HEK293 (cell line): ENCODE results near the gene CDCA3.
A peak's percentile ranks its signal among the peaks of the same experiment; 100 is the strongest.

ENCODE experiments used
- CTCF ChIA-PET: fragments of 350-600 bp; formaldehyde crosslinking; extraction: SDS; loops from one replicate; lab custom pipeline; 2021; ENCODE audit warnings: antibody characterized with exemption; lab: Yijun Ruan, JAX
- POLR2A ChIA-PET: fragments of 300-600 bp; formaldehyde crosslinking; extraction: SDS; loops from one replicate; lab custom pipeline; 2020; ENCODE audit warnings: antibody characterized with exemption, inconsistent platforms; lab: Yijun Ruan, JAX
- H3K27ac ChIP-seq: fragments of 200-500 bp; sonication (Bioruptor generic); 2 replicates; pipeline ENCODE4 v1.5.1; 2014; ENCODE audit warnings: low read depth, low read length, control low read depth, inconsistent platforms; ENCODE audit errors: extremely low read depth
- H3K36me3 ChIP-seq, 2 experiments: fragments of 200-500 bp in 1 of 2; sonication (Bioruptor generic) in 1 of 2; 1 replicate in 1 of 2; 2 replicates in 1 of 2; pipeline ENCODE4 v1.5.1; 2014 to 2017; ENCODE audit warnings: inconsistent platforms in 2 of 2, low read length in 2 of 2; ENCODE audit not compliant: control insufficient read depth in 2 of 2, insufficient read depth in 1 of 2
- H3K4me1 ChIP-seq: fragments of 200-500 bp; sonication (Bioruptor generic); 2 replicates; pipeline ENCODE4 v1.5.1; 2014; ENCODE audit warnings: mild to moderate bottlenecking, low read length, inconsistent platforms; ENCODE audit not compliant: control insufficient read depth, insufficient read depth
- H3K4me3 ChIP-seq: 2 replicates; pipeline ENCODE4 v1.5.1; 2011; ENCODE audit warnings: low read depth, mild to moderate bottlenecking, control low read depth, low read length, moderate library complexity
- H3K9me3 ChIP-seq: fragments of 200-500 bp; sonication (Bioruptor generic); 2 replicates; pipeline ENCODE4 v1.5.1; 2014; ENCODE audit warnings: low read depth, low read length, inconsistent platforms; ENCODE audit not compliant: control insufficient read depth, insufficient read depth
- GFI1B ChIP-seq: fragments of 450-650 bp; formaldehyde crosslinking; IDR thresholded peaks from 2 replicates; pipeline ENCODE4 v1.5.1; 2016; ENCODE audit warnings: missing biosample characterization, missing genetic modification characterization
- GLIS1 ChIP-seq: fragments of 450-650 bp; formaldehyde crosslinking; IDR thresholded peaks from 2 replicates; pipeline ENCODE4 v1.5.1; 2016; ENCODE audit warnings: missing biosample characterization, missing genetic modification characterization
- GLIS2 ChIP-seq: fragments of 450-650 bp; formaldehyde crosslinking; IDR thresholded peaks from 2 replicates; pipeline ENCODE4 v1.5.1; 2016; ENCODE audit warnings: missing biosample characterization, missing genetic modification characterization
- MYNN ChIP-seq: fragments of 450-650 bp; formaldehyde crosslinking; IDR thresholded peaks from 2 replicates; pipeline ENCODE4 v1.5.1; 2016; ENCODE audit warnings: missing biosample characterization, missing genetic modification characterization, borderline replicate concordance
- PATZ1 ChIP-seq: fragments of 450-650 bp; formaldehyde crosslinking; IDR thresholded peaks from 2 replicates; pipeline ENCODE4 v1.5.1; 2016; ENCODE audit warnings: missing biosample characterization, missing genetic modification characterization
- PRDM1 ChIP-seq: fragments of 450-650 bp; formaldehyde crosslinking; IDR thresholded peaks from 2 replicates; pipeline ENCODE4; 2016; ENCODE audit warnings: missing biosample characterization, missing genetic modification characterization
- PRDM4 ChIP-seq: fragments of 450-650 bp; formaldehyde crosslinking; IDR thresholded peaks from 2 replicates; pipeline ENCODE4 v1.5.1; 2017; ENCODE audit warnings: missing biosample characterization, missing genetic modification characterization
- YY2 ChIP-seq: fragments of 450-650 bp; formaldehyde crosslinking; IDR thresholded peaks from 2 replicates; pipeline ENCODE4 v1.5.1; 2016; ENCODE audit warnings: missing biosample characterization, missing genetic modification characterization
- ZBTB1 ChIP-seq: fragments of 450-650 bp; formaldehyde crosslinking; IDR thresholded peaks from 2 replicates; pipeline ENCODE4 v1.5.1; 2016; ENCODE audit warnings: missing biosample characterization, missing genetic modification characterization
- ZBTB6 ChIP-seq: fragments of 450-650 bp; formaldehyde crosslinking; IDR thresholded peaks from 2 replicates; pipeline ENCODE4 v1.5.1; 2017; ENCODE audit warnings: missing biosample characterization, missing genetic modification characterization
- ZFP69B ChIP-seq: fragments of 450-650 bp; formaldehyde crosslinking; IDR thresholded peaks from 2 replicates; pipeline ENCODE4 v1.5.1; 2016; ENCODE audit warnings: missing biosample characterization, missing genetic modification characterization
- ZNF112 ChIP-seq: fragments of 450-650 bp; formaldehyde crosslinking; IDR thresholded peaks from 2 replicates; pipeline ENCODE4 v1.5.0; 2017; ENCODE audit warnings: missing biosample characterization, missing genetic modification characterization
- ZNF133 ChIP-seq: fragments of 450-650 bp; formaldehyde crosslinking; IDR thresholded peaks from 2 replicates; pipeline ENCODE4 v1.5.1; 2016; ENCODE audit warnings: missing biosample characterization, missing genetic modification characterization
- ZNF16 ChIP-seq: fragments of 450-650 bp; formaldehyde crosslinking; IDR thresholded peaks from 2 replicates; pipeline ENCODE4 v1.5.1; 2016; ENCODE audit warnings: low read depth, missing biosample characterization, missing genetic modification characterization
- ZNF24 ChIP-seq: fragments of 450-650 bp; formaldehyde crosslinking; IDR thresholded peaks from 2 replicates; pipeline ENCODE4 v1.5.1; 2016; ENCODE audit warnings: missing biosample characterization, missing genetic modification characterization
- ZNF394 ChIP-seq: fragments of 450-650 bp; formaldehyde crosslinking; IDR thresholded peaks from 2 replicates; pipeline ENCODE4 v1.5.1; 2016; ENCODE audit warnings: missing biosample characterization, missing genetic modification characterization, mild to moderate bottlenecking, moderate library complexity, borderline replicate concordance
- ZNF561 ChIP-seq: fragments of 450-650 bp; IDR thresholded peaks from 2 replicates; pipeline ENCODE4 v1.5.1; 2018; ENCODE audit warnings: missing biosample characterization, missing genetic modification characterization, borderline replicate concordance
- ZNF670 ChIP-seq: fragments of 450-650 bp; formaldehyde crosslinking; IDR thresholded peaks from 2 replicates; pipeline ENCODE4 v1.5.1; 2016; ENCODE audit warnings: missing biosample characterization, missing genetic modification characterization, low read depth
- ZNF692 ChIP-seq: fragments of 450-650 bp; formaldehyde crosslinking; IDR thresholded peaks from 2 replicates; pipeline ENCODE4 v1.5.1; 2016; ENCODE audit warnings: missing biosample characterization, missing genetic modification characterization
- ZSCAN23 ChIP-seq: fragments of 450-650 bp; formaldehyde crosslinking; IDR thresholded peaks from 2 replicates; pipeline ENCODE4 v1.5.1; 2016; ENCODE audit warnings: missing biosample characterization, missing genetic modification characterization
- ZSCAN30 ChIP-seq: fragments of 450-650 bp; IDR thresholded peaks from 2 replicates; pipeline ENCODE4 v1.5.1; 2018; ENCODE audit warnings: missing biosample characterization, mild to moderate bottlenecking, missing genetic modification characterization, moderate library complexity

Gene CDCA3

GRCh38 chr12:6840330-6840729 is 10.8 kb downstream of the CDCA3 start:
- Histone ChIP-seq H3K9me3 (no peaks in the 10 kb centered on the region), H3K4me1 (no peaks in the 10 kb centered on the region), H3K27ac (no peak overlapping the region), H3K36me3 (peaks cover 11 to 90% of the 10 kb centered on the region in 2 experiments; a peak in 2 of 3 replicates), H3K4me3 (no peak overlapping the region)
- ChIA-PET CTCF (interaction anchor here (1.0 to 2.0 kb wide), 4 partner anchors 8 to 87 kb away, joined by 3 to 9 read pairs (median 4); partner anchors contain the start of genes MLF2 and USP5), POLR2A (interaction anchor here (0.8 to 6.5 kb wide), 6 partner anchors 9 to 87 kb away, joined by 3 to 62 read pairs (median 6); partner anchors contain the start of genes CDCA3, MLF2, PTMS and USP5)
- TF ChIP-seq GLIS1 (tag by site-specific recombination) = peak; percentile 17; the same call in 1 of the 2 replicates
- TF ChIP-seq ZNF670 (tag by site-specific recombination) = no peak
- TF ChIP-seq MYNN = no peak
- TF ChIP-seq GLIS2 = peak; percentile 35; the same call in 1 of the 2 replicates
- TF ChIP-seq ZNF133 = no peak
- TF ChIP-seq PRDM1 (tag by site-specific recombination) = no peak
- no peak for TF ChIP-seq ZNF16 (tag by site-specific recombination)
- TF ChIP-seq PRDM4 (tag by site-specific recombination) = no peak
- no peak for TF ChIP-seq ZNF692
- TF ChIP-seq GFI1B (tag by site-specific recombination) = no peak
- no peak for TF ChIP-seq ZBTB6
- no peak for TF ChIP-seq ZFP69B (tag by site-specific recombination)
- TF ChIP-seq ZNF112 (tag by site-specific recombination) = no peak

GRCh38 chr12:6839482-6840201 is 11.4 kb downstream of the CDCA3 start:
- Histone ChIP-seq H3K4me3 (no peak overlapping the region), H3K27ac (no peak overlapping the region), H3K9me3 (no peaks in the 10 kb centered on the region), H3K36me3 (peaks cover 18 to 88% of the 10 kb centered on the region in 2 experiments; a peak in 2 of 3 replicates), H3K4me1 (no peaks in the 10 kb centered on the region)
- POLR2A ChIA-PET = interaction anchor here (1.2 to 6.5 kb wide), 5 partner anchors 9 to 87 kb away, joined by 3 to 62 read pairs (median 6); partner anchors contain the start of genes CDCA3, MLF2 and USP5
- no peak for TF ChIP-seq ZNF561 (tag by site-specific recombination)
- no peak for TF ChIP-seq PATZ1 (tag by site-specific recombination)
- TF ChIP-seq ZSCAN23 = no peak
- TF ChIP-seq ZBTB1 (tag by site-specific recombination) = no peak
- TF ChIP-seq ZSCAN30 (tag by site-specific recombination) = no peak
- TF ChIP-seq ZNF394 (tag by site-specific recombination) = no peak
- no peak for TF ChIP-seq YY2 (tag by site-specific recombination)
- no peak for TF ChIP-seq ZNF24 (tag by site-specific recombination)
- CTCF ChIA-PET = interaction anchor here (1.0 to 2.0 kb wide), 3 partner anchors 9 to 87 kb away, joined by 3 to 9 read pairs (median 5); partner anchors contain the start of gene MLF2
